ENCODE measurements around the gene COL17A1.
A peak's percentile ranks its signal among the peaks of the same experiment; 100 is the strongest.

Gene COL17A1

GRCh38 chr10:103990121-103990520 lies 95.6 kb downstream of the COL17A1 start:
- Histone ChIP-seq H4K20me1 (ENCODE audit: insufficient read depth, low read length) (peaks cover 4% of the 10 kb centered on the region; the same call in 1 of the 2 replicates), H3K36me3 (replicated peaks; ENCODE audit: low read depth, low read length) (no peaks in the 10 kb centered on the region), H3K27ac (ENCODE audit: low read length) (no peak overlapping the region), H3K4me2 (ENCODE audit: low read length) (no peak overlapping the region), H3K4me3 (ENCODE audit: low read length) (no peak overlapping the region), H3K4me1 (ENCODE audit: low read length) (no peaks in the 10 kb centered on the region), H2AFZ (ENCODE audit: low read depth, low read length) (no peak overlapping the region), H3K79me2 (ENCODE audit: low read length) (peaks cover 5% of the 10 kb centered on the region; the same call in 1 of the 2 replicates), H3K27me3 (ENCODE audit: low read depth, low read length) (no peaks in the 10 kb centered on the region), H3K9me3 (ENCODE audit: insufficient read depth, low read length) (no peaks in the 10 kb centered on the region), H3K9ac (ENCODE audit: low read length) (no peak overlapping the region)
- TF ChIP-seq EZH2phosphoT487 (IDR thresholded peaks at IDR 0.05; ENCODE audit: low read depth): no peak
- TF ChIP-seq, protein P1, sequence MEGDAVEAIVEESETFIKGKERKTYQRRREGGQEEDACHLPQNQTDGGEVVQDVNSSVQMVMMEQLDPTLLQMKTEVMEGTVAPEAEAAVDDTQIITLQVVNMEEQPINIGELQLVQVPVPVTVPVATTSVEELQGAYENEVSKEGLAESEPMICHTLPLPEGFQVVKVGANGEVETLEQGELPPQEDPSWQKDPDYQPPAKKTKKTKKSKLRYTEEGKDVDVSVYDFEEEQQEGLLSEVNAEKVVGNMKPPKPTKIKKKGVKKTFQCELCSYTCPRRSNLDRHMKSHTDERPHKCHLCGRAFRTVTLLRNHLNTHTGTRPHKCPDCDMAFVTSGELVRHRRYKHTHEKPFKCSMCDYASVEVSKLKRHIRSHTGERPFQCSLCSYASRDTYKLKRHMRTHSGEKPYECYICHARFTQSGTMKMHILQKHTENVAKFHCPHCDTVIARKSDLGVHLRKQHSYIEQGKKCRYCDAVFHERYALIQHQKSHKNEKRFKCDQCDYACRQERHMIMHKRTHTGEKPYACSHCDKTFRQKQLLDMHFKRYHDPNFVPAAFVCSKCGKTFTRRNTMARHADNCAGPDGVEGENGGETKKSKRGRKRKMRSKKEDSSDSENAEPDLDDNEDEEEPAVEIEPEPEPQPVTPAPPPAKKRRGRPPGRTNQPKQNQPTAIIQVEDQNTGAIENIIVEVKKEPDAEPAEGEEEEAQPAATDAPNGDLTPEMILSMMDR (IDR thresholded peaks at IDR 0.05; ENCODE audit: low read depth, low read length): no peak

GRCh38 chr10:103986360-103986759 lies 99.3 kb downstream of the COL17A1 start:
- no peaks in the 10 kb centered on the region for H3K27me3 ChIP-seq (ENCODE audit: low read depth, low read length)
- H3K79me2 ChIP-seq (ENCODE audit: low read length): peaks cover 32% of the 10 kb centered on the region
- H3K4me3 ChIP-seq (ENCODE audit: low read length): no peak overlapping the region
- peaks cover 7% of the 10 kb centered on the region; the same call in 1 of the 2 replicates for H3K4me1 ChIP-seq (ENCODE audit: low read length)
- H2AFZ ChIP-seq (ENCODE audit: low read depth, low read length): no peak overlapping the region
- H4K20me1 ChIP-seq (ENCODE audit: insufficient read depth, low read length): peaks cover 11% of the 10 kb centered on the region
- no peaks in the 10 kb centered on the region for H3K36me3 ChIP-seq (replicated peaks; ENCODE audit: low read depth, low read length)
- no peak overlapping the region for H3K9ac ChIP-seq (ENCODE audit: low read length)
- no peak overlapping the region for H3K27ac ChIP-seq (ENCODE audit: low read length)
- TF ChIP-seq, protein P1 (IDR thresholded peaks at IDR 0.05; ENCODE audit: low read depth, low read length): no peak
- TF ChIP-seq EZH2phosphoT487 (IDR thresholded peaks at IDR 0.05; ENCODE audit: low read depth): no peak
- H3K4me2 ChIP-seq (ENCODE audit: low read length): no peak overlapping the region
- H3K9me3 ChIP-seq (ENCODE audit: insufficient read depth, low read length): no peaks in the 10 kb centered on the region

DNA sequence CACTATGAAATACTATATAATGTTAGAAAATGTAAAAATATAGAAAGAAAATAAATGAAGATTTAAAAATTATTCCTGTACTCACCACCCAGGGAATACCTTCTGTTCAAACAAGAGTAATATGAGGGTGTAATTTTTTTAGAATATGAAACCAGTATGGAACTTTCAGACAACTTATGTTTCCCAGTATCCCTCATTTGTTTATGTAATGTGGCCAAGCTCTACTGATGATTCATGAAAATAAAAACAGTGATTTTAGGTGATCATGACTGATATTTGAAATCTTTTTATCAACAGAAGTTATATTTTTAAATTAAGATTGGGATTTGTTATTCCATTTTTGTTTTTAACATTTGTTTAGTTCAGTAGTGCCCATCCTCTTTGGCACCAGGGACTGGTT lies 100.0 kb downstream of the COL17A1 start:
- Histone ChIP-seq H3K27ac (ENCODE audit: low read length) (no peak overlapping the region), H3K9me3 (ENCODE audit: insufficient read depth, low read length) (no peaks in the 10 kb centered on the region), H3K4me2 (ENCODE audit: low read length) (no peak overlapping the region), H3K4me3 (ENCODE audit: low read length) (no peak overlapping the region), H3K4me1 (ENCODE audit: low read length) (peaks cover 7% of the 10 kb centered on the region; the same call in 1 of the 2 replicates), H3K79me2 (ENCODE audit: low read length) (peaks cover 39% of the 10 kb centered on the region), H2AFZ (ENCODE audit: low read depth, low read length) (no peak overlapping the region), H3K9ac (ENCODE audit: low read length) (no peak overlapping the region), H3K36me3 (replicated peaks; ENCODE audit: low read depth, low read length) (no peaks in the 10 kb centered on the region), H3K27me3 (ENCODE audit: low read depth, low read length) (no peaks in the 10 kb centered on the region), H4K20me1 (ENCODE audit: insufficient read depth, low read length) (peaks cover 11% of the 10 kb centered on the region)
- TF ChIP-seq, protein P1 (IDR thresholded peaks at IDR 0.05; ENCODE audit: low read depth, low read length): no peak
- TF ChIP-seq EZH2phosphoT487 (IDR thresholded peaks at IDR 0.05; ENCODE audit: low read depth): no peak

GRCh38 chr10:103983367-103983911 lies 102.2 kb downstream of the COL17A1 start:
- no peak overlapping the region for H2AFZ ChIP-seq (ENCODE audit: low read depth, low read length)
- H3K4me2 ChIP-seq (ENCODE audit: low read length): 0 out of 2 replicates have a peak overlapping the region, but pooled peaks have one; percentile 12
- no peak overlapping the region for H3K4me3 ChIP-seq (ENCODE audit: low read length)
- H3K9me3 ChIP-seq (ENCODE audit: insufficient read depth, low read length): no peaks in the 10 kb centered on the region
- peaks cover 12% of the 10 kb centered on the region for H3K4me1 ChIP-seq (ENCODE audit: low read length)
- no peaks in the 10 kb centered on the region for H3K27me3 ChIP-seq (ENCODE audit: low read depth, low read length)
- no peak overlapping the region for H3K27ac ChIP-seq (ENCODE audit: low read length)
- H4K20me1 ChIP-seq (ENCODE audit: insufficient read depth, low read length): peaks cover 7% of the 10 kb centered on the region
- H3K79me2 ChIP-seq (ENCODE audit: low read length): peaks cover 52% of the 10 kb centered on the region
- TF ChIP-seq EZH2phosphoT487 (IDR thresholded peaks at IDR 0.05; ENCODE audit: low read depth): no peak
- no peak overlapping the region for H3K9ac ChIP-seq (ENCODE audit: low read length)
- H3K36me3 ChIP-seq (replicated peaks; ENCODE audit: low read depth, low read length): no peaks in the 10 kb centered on the region

All from OCI-LY3 (cell line).